GM06990 (cell line): ENCODE results near the gene LRRC26.

ENCODE experiments used
- DNase-seq: peaks from one replicate; pipeline ENCODE4 v3.0.0-alpha.2; 2011; ENCODE audit not compliant: insufficient read length; ENCODE audit errors: extremely low read depth
- H3K27me3 ChIP-seq: replicated peaks from 2 replicates; pipeline ENCODE4 v1.6.0; 2011; ENCODE audit warnings: low read length; ENCODE audit not compliant: control insufficient read depth, insufficient read depth
- H3K36me3 ChIP-seq: 2 replicates; pipeline ENCODE4 v1.5.1; 2011; ENCODE audit warnings: low read length; ENCODE audit not compliant: control insufficient read depth, insufficient read depth
- H3K4me3 ChIP-seq: replicated peaks from 2 replicates; pipeline ENCODE4 v1.5.1; 2011; ENCODE audit warnings: low read depth, mild to moderate bottlenecking, control low read depth, low read length
- TF ChIP-seq, protein P1 (sequence below): IDR thresholded peaks from 2 replicates; pipeline ENCODE4 v1.5.1; 2011; ENCODE audit warnings: low read length, control low read depth, mild to moderate bottlenecking, inconsistent platforms; ENCODE audit not compliant: insufficient read depth, poor library complexity, severe bottlenecking

The LRRC26 gene

DNA sequence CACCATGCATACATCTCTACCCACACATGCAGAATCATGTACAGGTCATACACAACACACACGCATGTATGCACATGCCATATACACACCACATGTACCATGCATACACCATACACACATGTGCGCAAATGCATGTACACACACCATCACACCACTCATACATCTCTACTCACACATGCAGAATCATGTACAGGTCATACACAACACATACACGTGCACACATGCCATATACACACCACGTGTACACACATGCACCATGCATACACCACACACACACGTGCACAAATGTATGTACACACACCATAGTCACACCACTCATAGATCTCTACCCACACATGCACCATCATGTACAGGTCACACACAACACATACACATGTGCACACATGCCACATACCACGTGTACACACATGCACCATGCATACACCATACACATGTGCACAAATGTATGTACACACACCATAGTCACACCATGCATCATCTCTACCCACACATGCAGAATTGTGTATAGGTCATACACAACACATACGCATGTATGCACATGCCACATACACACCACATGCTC, 16.9 kb downstream of the LRRC26 start:
- Histone ChIP-seq H3K4me3 (no peak overlapping the region), H3K36me3 (no peaks in the 10 kb centered on the region), H3K27me3 (no peaks in the 10 kb centered on the region)
- TF ChIP-seq, protein P1, sequence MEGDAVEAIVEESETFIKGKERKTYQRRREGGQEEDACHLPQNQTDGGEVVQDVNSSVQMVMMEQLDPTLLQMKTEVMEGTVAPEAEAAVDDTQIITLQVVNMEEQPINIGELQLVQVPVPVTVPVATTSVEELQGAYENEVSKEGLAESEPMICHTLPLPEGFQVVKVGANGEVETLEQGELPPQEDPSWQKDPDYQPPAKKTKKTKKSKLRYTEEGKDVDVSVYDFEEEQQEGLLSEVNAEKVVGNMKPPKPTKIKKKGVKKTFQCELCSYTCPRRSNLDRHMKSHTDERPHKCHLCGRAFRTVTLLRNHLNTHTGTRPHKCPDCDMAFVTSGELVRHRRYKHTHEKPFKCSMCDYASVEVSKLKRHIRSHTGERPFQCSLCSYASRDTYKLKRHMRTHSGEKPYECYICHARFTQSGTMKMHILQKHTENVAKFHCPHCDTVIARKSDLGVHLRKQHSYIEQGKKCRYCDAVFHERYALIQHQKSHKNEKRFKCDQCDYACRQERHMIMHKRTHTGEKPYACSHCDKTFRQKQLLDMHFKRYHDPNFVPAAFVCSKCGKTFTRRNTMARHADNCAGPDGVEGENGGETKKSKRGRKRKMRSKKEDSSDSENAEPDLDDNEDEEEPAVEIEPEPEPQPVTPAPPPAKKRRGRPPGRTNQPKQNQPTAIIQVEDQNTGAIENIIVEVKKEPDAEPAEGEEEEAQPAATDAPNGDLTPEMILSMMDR: no peak
- DNase-seq: no peak

DNA sequence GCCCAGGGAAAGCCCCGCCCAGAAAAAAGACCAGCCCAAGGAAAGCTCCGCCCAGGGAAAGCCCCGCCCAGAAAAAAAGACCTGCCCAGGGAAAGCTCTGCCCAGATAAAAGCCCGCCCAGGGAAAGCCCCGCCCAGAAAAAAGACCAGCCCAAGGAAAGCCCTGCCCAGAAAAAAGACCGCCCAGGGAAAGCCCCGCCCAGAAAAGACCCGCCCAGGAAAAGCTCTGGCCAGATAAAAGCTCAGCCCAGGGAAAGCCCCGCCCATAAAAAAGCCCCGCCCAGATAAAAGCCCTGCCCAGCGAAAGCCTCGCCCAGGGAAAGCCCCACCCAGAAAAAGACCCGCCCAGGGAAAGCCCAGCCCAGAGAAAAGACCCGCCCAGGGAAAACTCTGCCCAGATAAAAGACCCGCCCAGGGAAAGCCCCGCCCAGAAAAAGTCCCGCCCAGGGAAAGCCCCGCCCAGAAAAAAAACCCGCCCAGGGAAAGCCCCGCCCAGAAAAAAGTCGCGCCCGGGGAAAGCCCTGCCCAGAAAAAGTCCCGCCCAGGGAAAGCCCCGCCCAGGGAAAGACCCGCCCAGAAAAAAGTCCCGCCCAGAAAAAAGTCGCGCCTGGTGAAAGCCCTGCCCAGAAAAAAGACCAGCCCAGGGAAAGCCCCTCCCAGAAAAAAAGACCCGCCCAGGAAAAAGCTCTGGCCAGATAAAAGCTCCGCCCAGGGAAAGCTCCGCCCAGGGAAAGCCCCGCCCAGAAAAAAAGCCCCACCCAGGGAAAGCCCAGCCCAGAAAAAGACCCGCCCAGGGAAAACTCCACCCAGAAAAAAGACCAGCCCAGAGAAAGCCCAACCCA, 19.0 kb downstream of the LRRC26 start:
- Histone ChIP-seq H3K4me3 (no peak overlapping the region), H3K27me3 (no peaks in the 10 kb centered on the region), H3K36me3 (no peaks in the 10 kb centered on the region)
- peak; percentile 81 for DNase-seq
- TF ChIP-seq, protein P1: no peak

DNA sequence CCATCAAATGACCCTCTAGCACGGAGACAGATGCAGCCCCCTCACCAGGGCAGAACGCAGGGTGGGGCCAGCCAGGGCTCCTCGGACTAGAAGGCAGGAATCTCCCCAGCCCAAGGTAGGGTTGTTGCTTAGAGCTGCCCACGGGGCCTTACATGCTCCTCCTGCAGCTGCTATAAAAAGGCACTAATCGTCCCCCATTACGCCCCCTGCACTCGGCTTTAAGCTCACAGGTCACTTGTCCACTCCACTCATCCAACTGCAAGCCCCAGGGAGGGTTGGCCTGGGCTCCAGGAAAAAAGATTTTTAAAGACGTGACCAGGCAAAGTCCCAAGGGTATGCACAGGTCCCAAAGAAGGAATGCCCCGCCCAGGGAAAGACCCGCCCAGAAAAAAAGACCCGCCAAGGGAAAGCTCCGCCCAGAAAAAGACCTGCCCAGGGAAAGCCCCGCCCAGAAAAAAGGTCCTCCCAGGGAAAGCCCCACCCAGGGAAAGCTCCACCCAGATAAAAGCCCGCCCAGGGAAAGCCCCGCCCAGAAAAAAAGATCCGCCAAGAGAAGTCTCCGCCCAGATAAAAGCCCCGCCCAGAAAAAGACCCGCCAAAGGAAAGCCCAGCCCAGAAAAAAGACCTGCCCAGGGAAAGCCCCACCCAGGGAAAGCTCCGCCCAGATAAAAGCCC, 19.8 kb downstream of the LRRC26 start:
- H3K4me3 ChIP-seq: peak overlapping the region; percentile 12
- DNase-seq: peak; percentile 69

DNA sequence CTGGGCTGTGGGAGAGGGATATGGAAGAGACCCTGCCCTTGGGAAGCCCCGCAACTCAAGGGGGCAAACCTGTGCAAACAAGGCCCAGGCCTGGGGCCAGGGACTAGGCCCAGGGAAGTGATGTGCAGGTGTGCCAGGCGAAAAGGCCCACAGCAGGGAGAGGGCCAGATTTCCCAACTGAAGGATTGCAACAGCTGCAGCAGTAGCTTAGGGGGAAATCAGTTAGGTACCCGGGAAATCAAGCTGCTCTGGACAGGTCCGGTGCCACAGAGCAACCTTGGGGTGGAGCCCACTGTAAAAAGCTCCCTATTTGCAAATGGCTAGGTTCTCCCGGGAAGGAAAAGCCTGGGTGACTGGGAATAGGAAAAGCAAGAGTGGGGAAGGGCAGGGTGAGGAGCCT, 20.5 kb downstream of the LRRC26 start:
- H3K36me3 ChIP-seq: no peaks in the 10 kb centered on the region
- H3K27me3 ChIP-seq: no peaks in the 10 kb centered on the region
- TF ChIP-seq, protein P1: no peak
- no peak for DNase-seq
- H3K4me3 ChIP-seq: no peak overlapping the region

More for the DNA sequence above, 19.8 kb downstream of the LRRC26 start:
- TF ChIP-seq, protein P1: no peak
- no peaks in the 10 kb centered on the region for H3K36me3 ChIP-seq
- no peaks in the 10 kb centered on the region for H3K27me3 ChIP-seq

GRCh38 chr9:137148661-137149060, 21.2 kb downstream of the LRRC26 start:
- TF ChIP-seq, protein P1: no peak
- Histone ChIP-seq H3K27me3 (no peaks in the 10 kb centered on the region), H3K4me3 (no peak overlapping the region), H3K36me3 (no peaks in the 10 kb centered on the region)
- DNase-seq: no peak
